MV-4-11 (cell line): ENCODE results near the gene CDHR2.
"Not testable (repeated sequence)": the region's sequence is repeated elsewhere in the genome, so short reads cannot be mapped to it uniquely, and the experiment has no call there.

Experiments
- DNase-seq: peaks from one replicate; lab custom pipeline; 2025; lab: John Stamatoyannopoulos, UW

CDHR2 gene

DNA sequence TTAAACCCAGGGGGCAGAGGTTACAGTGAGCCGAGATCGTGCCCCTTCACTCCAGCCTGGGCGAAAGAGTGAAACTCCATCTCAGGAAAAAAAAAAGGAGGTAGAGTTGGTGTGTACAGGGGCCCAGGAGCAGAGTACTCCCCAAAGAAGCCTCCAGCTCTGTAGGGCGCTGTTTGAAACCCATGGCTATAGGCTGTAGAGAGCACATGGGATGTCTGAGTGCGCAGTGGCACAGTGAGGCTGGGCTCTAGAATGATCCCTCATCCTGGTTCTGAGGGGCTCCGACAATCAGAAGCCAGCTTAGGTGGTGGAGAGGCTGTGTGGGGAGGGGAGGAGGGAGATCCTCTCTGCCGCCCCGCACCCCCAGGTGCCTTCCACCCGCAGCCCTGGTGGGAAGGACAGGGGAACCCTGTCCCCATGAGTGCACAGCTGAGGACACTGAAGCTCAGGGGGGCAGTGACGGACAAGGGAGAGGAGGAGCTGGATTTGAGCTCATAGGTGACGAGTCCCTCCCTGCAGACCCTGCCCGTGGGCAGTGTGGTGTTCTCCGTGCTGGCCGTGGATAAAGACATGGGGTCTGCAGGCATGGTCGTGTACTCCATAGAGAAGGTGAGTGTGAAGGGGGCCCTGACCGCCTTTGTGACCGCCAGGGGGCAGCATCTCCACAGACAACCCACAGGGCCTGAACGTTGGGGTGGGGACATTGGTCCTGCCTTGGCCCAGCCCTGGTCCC, 24.6 kb downstream of the CDHR2 start:
- peak; percentile 16 for DNase-seq

- no peak for DNase-seq
These were observed 25.1 kb downstream of the CDHR2 start for GRCh38 chr5:176574297-176574591.

GRCh38 chr5:176575066-176575465, 25.9 kb downstream of the CDHR2 start:
- DNase-seq: no peak

DNA sequence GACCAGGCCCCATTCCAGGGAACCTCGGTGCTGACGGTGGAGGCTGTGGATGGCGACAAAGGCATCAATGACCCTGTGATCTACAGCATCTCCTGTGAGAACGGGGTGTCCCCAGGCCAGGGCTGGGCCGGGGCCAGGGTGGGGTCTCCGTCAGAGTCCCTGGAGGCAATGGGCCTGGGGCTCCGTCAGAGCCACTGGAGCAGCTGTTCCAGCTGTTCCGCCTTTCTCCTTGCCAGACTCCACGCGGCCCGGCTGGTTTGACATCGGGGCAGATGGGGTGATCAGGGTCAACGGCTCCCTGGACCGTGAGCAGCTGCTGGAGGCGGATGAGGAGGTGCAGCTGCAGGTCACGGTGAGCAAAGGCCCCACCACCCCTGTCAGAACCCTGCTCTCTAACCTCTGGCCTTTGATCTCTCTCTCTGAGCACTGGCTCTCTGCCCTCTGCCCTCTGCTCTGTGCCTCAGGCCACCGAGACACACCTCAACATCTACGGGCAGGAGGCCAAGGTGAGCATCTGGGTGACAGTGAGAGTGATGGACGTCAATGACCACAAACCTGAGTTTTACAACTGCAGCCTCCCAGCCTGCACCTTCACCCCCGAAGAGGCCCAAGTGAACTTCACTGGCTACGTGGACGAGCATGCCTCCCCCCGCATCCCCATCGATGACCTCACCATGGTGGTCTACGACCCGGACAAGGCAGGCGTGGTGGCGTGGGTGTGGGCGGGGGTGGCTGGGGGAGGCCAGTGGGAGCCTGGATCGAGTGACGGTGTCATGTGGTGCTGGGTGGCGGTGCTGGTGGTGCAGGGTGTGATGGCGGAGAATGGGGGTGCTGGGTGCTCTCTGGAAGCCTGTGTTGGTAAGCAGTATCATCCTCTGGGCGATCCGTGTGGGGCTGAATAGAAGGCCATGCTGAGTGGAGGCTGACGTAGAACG, 26.6 kb downstream of the CDHR2 start:
- no peak for DNase-seq

- DNase-seq: no peak
These were observed 28.4 kb downstream of the CDHR2 start for GRCh38 chr5:176577312-176578176.

DNA sequence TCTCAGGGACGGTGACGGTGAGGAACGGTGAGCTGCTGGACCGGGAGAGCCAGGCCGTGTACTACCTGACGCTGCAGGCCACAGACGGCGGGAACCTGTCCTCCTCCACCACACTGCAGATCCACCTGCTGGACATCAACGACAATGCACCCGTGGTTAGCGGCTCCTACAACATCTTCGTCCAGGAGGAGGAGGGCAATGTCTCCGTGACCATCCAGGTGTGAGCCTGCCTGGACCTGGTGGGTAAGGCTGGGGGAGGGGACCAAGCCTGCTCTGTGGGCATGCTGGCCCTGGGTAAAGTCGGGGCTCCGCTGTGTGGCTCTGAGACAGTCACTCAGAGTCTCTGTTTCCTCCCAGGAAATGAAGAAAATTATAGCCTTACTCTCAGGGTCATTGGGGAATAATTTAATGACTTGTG, 29.3 kb downstream of the CDHR2 start:
- no peak for DNase-seq

GRCh38 chr5:176579323-176579722, 30.2 kb downstream of the CDHR2 start:
- no peak for DNase-seq

DNA sequence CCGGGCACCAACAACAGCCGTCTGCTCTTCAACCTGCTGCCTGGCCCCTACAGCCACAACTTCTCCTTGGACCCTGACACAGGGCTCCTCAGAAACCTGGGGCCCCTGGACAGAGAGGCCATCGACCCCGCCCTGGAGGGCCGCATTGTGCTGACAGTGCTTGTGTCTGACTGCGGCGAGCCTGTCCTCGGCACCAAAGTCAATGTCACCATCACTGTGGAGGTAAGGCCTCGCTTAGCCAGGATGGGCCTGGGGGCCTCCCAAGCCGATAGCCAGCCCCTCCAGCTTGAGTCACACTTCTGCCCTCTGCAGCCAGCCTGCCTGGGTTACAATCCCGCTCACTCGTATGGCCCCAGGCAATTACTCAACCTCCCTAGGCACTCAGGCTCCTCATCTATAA, 32.2 kb downstream of the CDHR2 start:
- no peak for DNase-seq

- DNase-seq: no peak
These were observed 33.9 kb downstream of the CDHR2 start for GRCh38 chr5:176583076-176583475.

DNA sequence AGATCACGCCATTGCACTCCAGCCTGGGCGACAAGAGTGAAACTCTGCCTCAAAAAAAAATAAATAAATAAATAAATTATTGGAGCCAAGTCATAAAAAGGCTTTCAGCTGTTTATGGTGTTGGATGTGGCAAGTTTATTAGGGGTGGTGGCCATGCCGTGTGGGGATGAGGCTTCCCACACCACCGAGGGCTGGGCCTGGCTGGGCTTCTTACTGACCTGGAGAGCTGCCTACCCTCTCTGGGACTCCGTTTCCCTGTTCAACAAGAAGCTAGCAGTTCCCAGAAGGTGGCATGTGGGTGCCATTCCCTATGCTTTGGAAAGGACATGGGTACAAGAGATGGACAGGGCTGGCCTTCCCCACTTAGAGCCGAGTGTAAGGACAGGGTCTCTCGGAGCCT, 38.3 kb downstream of the CDHR2 start:
- no peak for DNase-seq

DNA sequence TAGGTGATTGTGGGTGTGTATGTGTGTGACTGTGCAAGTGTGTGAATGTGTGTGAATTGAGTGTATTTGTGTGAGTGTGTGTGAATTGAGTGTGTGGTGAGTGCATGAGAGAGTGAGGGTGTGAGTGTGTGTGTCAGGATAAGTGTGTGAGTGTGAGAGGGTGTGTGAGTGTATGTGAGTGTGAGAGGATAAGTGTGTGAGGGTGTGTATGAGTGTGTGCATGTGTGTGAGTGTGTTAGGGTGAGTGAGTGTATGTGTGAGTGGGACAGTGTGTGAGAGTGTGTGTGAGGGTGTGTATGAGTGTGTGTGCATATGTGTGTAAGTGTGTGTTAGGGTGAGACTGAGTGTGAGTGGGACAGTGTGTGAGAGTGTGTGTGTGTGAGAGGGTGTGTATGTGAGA, 39.2 kb downstream of the CDHR2 start:
- no peak for DNase-seq

DNA sequence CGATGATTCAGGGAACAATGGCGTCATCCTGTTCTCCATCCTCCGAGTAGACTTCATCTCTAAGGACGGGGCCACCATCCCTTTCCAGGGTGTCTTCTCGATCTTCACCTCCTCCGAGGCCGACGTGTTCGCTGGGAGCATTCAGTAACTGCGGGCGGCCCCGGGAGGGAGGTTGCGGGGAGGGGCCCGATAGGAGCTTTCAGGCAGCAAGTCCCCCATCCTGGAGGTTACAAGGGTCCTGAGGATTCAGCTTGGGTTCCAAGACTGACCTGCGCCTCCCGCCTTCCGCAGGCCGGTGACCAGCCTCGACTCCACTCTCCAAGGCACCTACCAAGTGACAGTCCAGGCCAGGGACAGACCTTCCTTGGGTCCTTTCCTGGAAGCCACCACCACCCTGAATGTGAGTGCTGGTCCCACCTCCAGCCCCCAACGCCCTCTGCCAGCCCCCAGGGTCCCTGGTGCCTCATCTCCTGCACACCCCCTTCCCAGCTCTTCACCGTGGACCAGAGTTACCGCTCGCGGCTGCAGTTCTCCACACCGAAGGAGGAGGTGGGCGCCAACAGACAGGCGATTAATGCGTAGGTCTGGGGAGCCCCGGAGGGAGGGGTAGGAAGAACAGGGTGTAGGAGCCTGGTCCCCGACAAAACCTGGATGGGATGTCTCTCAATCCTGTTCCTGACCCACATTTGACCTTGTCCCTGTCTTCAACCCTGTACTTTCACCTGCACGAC, 40.1 kb downstream of the CDHR2 start:
- DNase-seq: no peak

GRCh38 chr5:176590035-176590717, 41.0 kb downstream of the CDHR2 start:
- DNase-seq: no peak

- DNase-seq: not testable (repeated sequence)
These were observed 42.5 kb downstream of the CDHR2 start for GRCh38 chr5:176591667-176592066.

- DNase-seq: no peak
These were observed 43.4 kb downstream of the CDHR2 start for GRCh38 chr5:176592573-176592972.

GRCh38 chr5:176593273-176593869, 44.2 kb downstream of the CDHR2 start:
- no peak for DNase-seq

DNA sequence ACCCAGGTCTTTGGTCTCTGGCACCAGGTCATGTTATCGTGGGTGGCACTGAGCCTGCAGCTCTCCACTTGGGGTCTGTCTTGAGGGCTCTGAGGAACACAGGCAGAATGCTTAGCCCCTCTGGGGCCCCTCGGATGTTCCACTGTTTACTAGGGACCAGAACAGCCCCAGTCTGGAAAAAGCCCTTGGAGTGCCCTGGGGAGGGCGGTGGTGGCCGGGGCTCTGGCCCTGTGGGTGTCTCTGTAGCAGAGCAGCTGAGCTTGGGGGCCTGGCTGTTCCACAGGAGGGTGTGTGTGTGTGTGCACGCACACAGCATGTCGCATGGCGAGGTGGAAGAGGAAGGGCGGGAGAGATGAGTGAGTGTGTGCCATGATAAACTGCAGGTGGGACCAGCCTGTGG, 45.4 kb downstream of the CDHR2 start:
- DNase-seq: no peak

- no peak for DNase-seq
These were observed 46.3 kb downstream of the CDHR2 start for GRCh38 chr5:176595386-176595943.

DNA sequence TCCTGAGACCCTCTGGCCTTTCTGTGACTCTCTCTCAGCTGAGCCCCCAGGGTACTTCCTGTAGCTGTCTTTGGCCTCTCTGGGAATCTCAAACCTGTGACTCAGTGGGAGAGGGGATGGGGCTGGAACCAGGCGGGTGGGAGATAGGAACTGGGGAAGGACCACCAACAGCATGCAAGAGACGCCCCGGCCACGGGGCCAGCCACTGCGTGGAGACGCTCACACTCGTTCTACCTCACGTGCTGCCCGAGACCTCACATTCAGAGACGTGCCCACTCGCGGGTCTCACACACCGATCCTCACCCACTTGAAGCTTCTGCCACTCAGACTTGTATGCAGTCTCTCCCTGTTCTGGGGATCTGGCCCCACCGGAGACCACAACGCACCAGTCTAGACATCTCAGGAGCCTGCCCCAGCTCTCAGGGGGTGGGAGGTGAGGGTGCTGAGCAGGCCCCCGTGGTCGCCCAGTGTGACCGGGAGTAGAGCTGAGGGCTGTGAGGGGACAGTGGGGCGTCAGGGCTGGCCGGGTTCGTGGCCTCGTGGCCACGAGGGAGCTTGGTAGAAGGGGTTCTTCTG, 47.0 kb downstream of the CDHR2 start:
- DNase-seq: no peak
